WTC11 (cell line): ENCODE measurements around the gene RIN2. TPM values are rescaled to one million over a fixed set of nuclear protein-coding genes. Genes with fewer than 3 reads are reported as not detected.

ENCODE experiments used
- ATAC-seq: fragments of 200-7000 bp; cut with Tn5 transposase; 2 replicates; pipeline ENCODE4 v1.10.0; 2021; ENCODE audit warnings: mild to moderate bottlenecking, moderate library complexity
- CTCF ChIA-PET: fragments of 300-600 bp; sonication (Branson Sonifier 250); formaldehyde crosslinking; loops from one replicate; lab custom pipeline; 2021; ENCODE audit warnings: antibody characterized with exemption; lab: Charles Lee
- POLR2A ChIA-PET: fragments of 350-600 bp; sonication (Branson Sonifier 250); formaldehyde crosslinking; loops from one replicate; lab custom pipeline; 2021; ENCODE audit warnings: antibody characterized with exemption; lab: Charles Lee
- DNase-seq: peaks from one replicate; pipeline ENCODE4 v3.0.0; 2021; ENCODE audit warnings: low spot score
- H3K27ac Mint-ChIP-seq: 2 replicates; pipeline ENCODE4 v1.8.0; 2021; ENCODE audit warnings: mixed read lengths
- H3K27me3 Mint-ChIP-seq: 2 replicates; pipeline ENCODE4 v1.8.0; 2021; ENCODE audit warnings: low read depth, mild to moderate bottlenecking, moderate library complexity, mixed read lengths
- H3K36me3 Mint-ChIP-seq: 2 replicates; pipeline ENCODE4 v1.8.0; 2021; ENCODE audit warnings: mixed read lengths
- H3K4me1 Mint-ChIP-seq: 2 replicates; pipeline ENCODE4 v1.8.0; 2022; ENCODE audit warnings: mixed read lengths
- H3K4me3 Mint-ChIP-seq: 2 replicates; pipeline ENCODE4 v1.8.0; 2021; ENCODE audit warnings: mild to moderate bottlenecking, moderate library complexity, mixed read lengths
- H3K9me3 Mint-ChIP-seq: 2 replicates; pipeline ENCODE4 v1.8.0; 2021; ENCODE audit warnings: mixed read lengths
- CREM ChIP-seq: sonication (generic); formaldehyde crosslinking; IDR thresholded peaks from 2 replicates; pipeline ENCODE4 v1.8.1; 2022; ENCODE audit warnings: mild to moderate bottlenecking, missing genetic modification reagents, moderate library complexity
- E2F4 ChIP-seq: sonication (generic); formaldehyde crosslinking; IDR thresholded peaks from 2 replicates; pipeline ENCODE4 v1.8.1; 2022; ENCODE audit warnings: low read depth, mild to moderate bottlenecking, moderate library complexity, missing genetic modification reagents, borderline replicate concordance
- ERG ChIP-seq: fragments of 250-450 bp; sonication (Bioruptor Pico); IDR thresholded peaks from 2 replicates; pipeline ENCODE4 v1.8.0; 2021; ENCODE audit warnings: mild to moderate bottlenecking
- FOXP1 ChIP-seq: sonication (generic); formaldehyde crosslinking; IDR thresholded peaks from 2 replicates; pipeline ENCODE4 v1.8.0; 2022; ENCODE audit warnings: missing genetic modification reagents, mild to moderate bottlenecking, moderate library complexity, borderline replicate concordance
- GABPB1 ChIP-seq: sonication (generic); formaldehyde crosslinking; IDR thresholded peaks from 2 replicates; pipeline ENCODE4 v1.8.1; 2023; ENCODE audit warnings: mild to moderate bottlenecking, missing genetic modification reagents
- MYBL2 ChIP-seq: sonication (generic); formaldehyde crosslinking; IDR thresholded peaks from 2 replicates; pipeline ENCODE4 v1.8.1; 2023; ENCODE audit warnings: mild to moderate bottlenecking, moderate library complexity, missing genetic modification reagents
- NFE2L1 ChIP-seq: sonication (generic); formaldehyde crosslinking; IDR thresholded peaks from 2 replicates; pipeline ENCODE4 v1.8.1; 2023; ENCODE audit warnings: missing genetic modification reagents
- NFYB ChIP-seq: sonication (generic); formaldehyde crosslinking; conservative IDR thresholded peaks from 2 replicates; pipeline ENCODE4 v1.8.0; 2022; ENCODE audit warnings: low read depth, missing genetic modification reagents
- NR3C1 ChIP-seq: sonication (generic); formaldehyde crosslinking; conservative IDR thresholded peaks from 2 replicates; pipeline ENCODE4 v1.8.1; 2023; ENCODE audit warnings: low read depth, mild to moderate bottlenecking, missing genetic modification reagents
- PRRX2 ChIP-seq: fragments of 250-450 bp; sonication (Bioruptor Pico); IDR thresholded peaks from 2 replicates; pipeline ENCODE4 v1.8.0; 2021; ENCODE audit warnings: mild to moderate bottlenecking
- SMAD4 ChIP-seq: sonication (generic); formaldehyde crosslinking; IDR thresholded peaks from 2 replicates; pipeline ENCODE4 v1.8.0; 2022; ENCODE audit warnings: mild to moderate bottlenecking, missing genetic modification reagents
- USF1 ChIP-seq: sonication (generic); formaldehyde crosslinking; IDR thresholded peaks from 2 replicates; pipeline ENCODE4 v1.8.0; 2022; ENCODE audit warnings: mild to moderate bottlenecking, missing genetic modification reagents
- ZBTB21 ChIP-seq: sonication (generic); formaldehyde crosslinking; IDR thresholded peaks from 2 replicates; pipeline ENCODE4 v1.8.1; 2023; ENCODE audit warnings: mild to moderate bottlenecking, missing genetic modification reagents, borderline replicate concordance
- ZNF121 ChIP-seq: sonication (generic); formaldehyde crosslinking; IDR thresholded peaks from 2 replicates; pipeline ENCODE4 v1.8.0; 2023; ENCODE audit warnings: missing genetic modification reagents
- ZNF219 ChIP-seq: sonication (generic); formaldehyde crosslinking; IDR thresholded peaks from 2 replicates; pipeline ENCODE4 v1.8.0; 2023; ENCODE audit warnings: missing genetic modification reagents, mild to moderate bottlenecking, borderline replicate concordance
- ZNF317 ChIP-seq: sonication (generic); formaldehyde crosslinking; IDR thresholded peaks from 2 replicates; pipeline ENCODE4 v1.8.1; 2023; ENCODE audit warnings: low read depth, mild to moderate bottlenecking, moderate library complexity, missing genetic modification reagents, borderline replicate concordance
- total RNA-seq: library from RNA; stranded (reverse); gene quantifications from 3 replicates; pipeline ENCODE4 v1.2.3, GENCODE V29; 2021
- TF ChIP-seq, protein P1 (sequence below): sonication (generic); formaldehyde crosslinking; IDR thresholded peaks from 2 replicates; pipeline ENCODE4 v1.8.0; 2022; ENCODE audit warnings: missing genetic modification reagents
- TF ChIP-seq, protein P2 (sequence below): sonication (generic); formaldehyde crosslinking; conservative IDR thresholded peaks from 2 replicates; pipeline ENCODE4 v1.8.1; 2023; ENCODE audit warnings: mild to moderate bottlenecking, low read depth, missing genetic modification reagents, moderate library complexity
- TF ChIP-seq, protein P3 (sequence below): fragments of 250-450 bp; sonication (Bioruptor Pico); IDR thresholded peaks from 2 replicates; pipeline ENCODE4 v2.1.2; 2022; ENCODE audit warnings: mild to moderate bottlenecking, moderate library complexity

RIN2 gene
- total RNA-seq, 1 experiment from 2014 or later, result 4.3 TPM

DNA sequence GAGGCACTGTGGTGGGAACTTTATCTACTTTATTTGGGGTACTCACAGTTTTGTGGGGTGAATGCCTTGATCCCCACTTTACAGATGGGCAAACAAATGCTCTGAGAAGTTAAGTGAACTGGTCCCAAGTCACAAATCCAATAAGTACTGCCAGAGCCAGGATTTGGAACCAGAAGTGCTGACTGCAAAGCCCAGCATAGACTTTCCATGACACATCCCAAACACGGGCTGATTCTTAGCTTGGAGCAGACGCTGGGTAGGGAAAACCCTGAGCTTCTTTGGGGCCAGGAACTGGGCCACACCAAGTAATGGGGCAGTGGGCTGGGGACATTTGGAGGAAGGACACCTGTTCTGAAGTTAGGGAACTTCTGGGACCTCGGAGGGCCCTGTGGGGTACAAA is 20.3 kb downstream of the RIN2 start (continued):
- no peak for TF ChIP-seq NFE2L1
- TF ChIP-seq, all 79 proteins: peak for 0

- CTCF ChIA-PET, result interaction anchor here (1.1 to 1.6 kb wide), 2 partner anchors 10 to 87 kb away, joined by 3 to 6 read pairs; no protein-coding TSS in a partner anchor
- TF ChIP-seq, protein P1, sequence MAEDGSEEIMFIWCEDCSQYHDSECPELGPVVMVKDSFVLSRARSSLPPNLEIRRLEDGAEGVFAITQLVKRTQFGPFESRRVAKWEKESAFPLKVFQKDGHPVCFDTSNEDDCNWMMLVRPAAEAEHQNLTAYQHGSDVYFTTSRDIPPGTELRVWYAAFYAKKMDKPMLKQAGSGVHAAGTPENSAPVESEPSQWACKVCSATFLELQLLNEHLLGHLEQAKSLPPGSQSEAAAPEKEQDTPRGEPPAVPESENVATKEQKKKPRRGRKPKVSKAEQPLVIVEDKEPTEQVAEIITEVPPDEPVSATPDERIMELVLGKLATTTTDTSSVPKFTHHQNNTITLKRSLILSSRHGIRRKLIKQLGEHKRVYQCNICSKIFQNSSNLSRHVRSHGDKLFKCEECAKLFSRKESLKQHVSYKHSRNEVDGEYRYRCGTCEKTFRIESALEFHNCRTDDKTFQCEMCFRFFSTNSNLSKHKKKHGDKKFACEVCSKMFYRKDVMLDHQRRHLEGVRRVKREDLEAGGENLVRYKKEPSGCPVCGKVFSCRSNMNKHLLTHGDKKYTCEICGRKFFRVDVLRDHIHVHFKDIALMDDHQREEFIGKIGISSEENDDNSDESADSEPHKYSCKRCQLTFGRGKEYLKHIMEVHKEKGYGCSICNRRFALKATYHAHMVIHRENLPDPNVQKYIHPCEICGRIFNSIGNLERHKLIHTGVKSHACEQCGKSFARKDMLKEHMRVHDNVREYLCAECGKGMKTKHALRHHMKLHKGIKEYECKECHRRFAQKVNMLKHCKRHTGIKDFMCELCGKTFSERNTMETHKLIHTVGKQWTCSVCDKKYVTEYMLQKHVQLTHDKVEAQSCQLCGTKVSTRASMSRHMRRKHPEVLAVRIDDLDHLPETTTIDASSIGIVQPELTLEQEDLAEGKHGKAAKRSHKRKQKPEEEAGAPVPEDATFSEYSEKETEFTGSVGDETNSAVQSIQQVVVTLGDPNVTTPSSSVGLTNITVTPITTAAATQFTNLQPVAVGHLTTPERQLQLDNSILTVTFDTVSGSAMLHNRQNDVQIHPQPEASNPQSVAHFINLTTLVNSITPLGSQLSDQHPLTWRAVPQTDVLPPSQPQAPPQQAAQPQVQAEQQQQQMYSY (CRISPR knock-in tag), result no peak
- TF ChIP-seq ZNF121, result no peak
- no peak for TF ChIP-seq E2F4
- no peak for TF ChIP-seq MYBL2 (CRISPR knock-in tag)
- no peak for TF ChIP-seq USF1 (CRISPR knock-in tag)
- TF ChIP-seq NR3C1, result no peak
- no peak for TF ChIP-seq GABPB1 (CRISPR knock-in tag)
- no peak for TF ChIP-seq ERG (CRISPR knock-in tag)
- TF ChIP-seq ZBTB21 (CRISPR knock-in tag), result no peak
- TF ChIP-seq CREM (CRISPR knock-in tag), result no peak
- TF ChIP-seq SMAD4 (CRISPR knock-in tag), result no peak
- no peak for TF ChIP-seq FOXP1 (CRISPR knock-in tag)
- TF ChIP-seq, protein P2, sequence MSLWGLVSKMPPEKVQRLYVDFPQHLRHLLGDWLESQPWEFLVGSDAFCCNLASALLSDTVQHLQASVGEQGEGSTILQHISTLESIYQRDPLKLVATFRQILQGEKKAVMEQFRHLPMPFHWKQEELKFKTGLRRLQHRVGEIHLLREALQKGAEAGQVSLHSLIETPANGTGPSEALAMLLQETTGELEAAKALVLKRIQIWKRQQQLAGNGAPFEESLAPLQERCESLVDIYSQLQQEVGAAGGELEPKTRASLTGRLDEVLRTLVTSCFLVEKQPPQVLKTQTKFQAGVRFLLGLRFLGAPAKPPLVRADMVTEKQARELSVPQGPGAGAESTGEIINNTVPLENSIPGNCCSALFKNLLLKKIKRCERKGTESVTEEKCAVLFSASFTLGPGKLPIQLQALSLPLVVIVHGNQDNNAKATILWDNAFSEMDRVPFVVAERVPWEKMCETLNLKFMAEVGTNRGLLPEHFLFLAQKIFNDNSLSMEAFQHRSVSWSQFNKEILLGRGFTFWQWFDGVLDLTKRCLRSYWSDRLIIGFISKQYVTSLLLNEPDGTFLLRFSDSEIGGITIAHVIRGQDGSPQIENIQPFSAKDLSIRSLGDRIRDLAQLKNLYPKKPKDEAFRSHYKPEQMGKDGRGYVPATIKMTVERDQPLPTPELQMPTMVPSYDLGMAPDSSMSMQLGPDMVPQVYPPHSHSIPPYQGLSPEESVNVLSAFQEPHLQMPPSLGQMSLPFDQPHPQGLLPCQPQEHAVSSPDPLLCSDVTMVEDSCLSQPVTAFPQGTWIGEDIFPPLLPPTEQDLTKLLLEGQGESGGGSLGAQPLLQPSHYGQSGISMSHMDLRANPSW, result no peak
- TF ChIP-seq ZNF317, result no peak
- TF ChIP-seq, protein P3, sequence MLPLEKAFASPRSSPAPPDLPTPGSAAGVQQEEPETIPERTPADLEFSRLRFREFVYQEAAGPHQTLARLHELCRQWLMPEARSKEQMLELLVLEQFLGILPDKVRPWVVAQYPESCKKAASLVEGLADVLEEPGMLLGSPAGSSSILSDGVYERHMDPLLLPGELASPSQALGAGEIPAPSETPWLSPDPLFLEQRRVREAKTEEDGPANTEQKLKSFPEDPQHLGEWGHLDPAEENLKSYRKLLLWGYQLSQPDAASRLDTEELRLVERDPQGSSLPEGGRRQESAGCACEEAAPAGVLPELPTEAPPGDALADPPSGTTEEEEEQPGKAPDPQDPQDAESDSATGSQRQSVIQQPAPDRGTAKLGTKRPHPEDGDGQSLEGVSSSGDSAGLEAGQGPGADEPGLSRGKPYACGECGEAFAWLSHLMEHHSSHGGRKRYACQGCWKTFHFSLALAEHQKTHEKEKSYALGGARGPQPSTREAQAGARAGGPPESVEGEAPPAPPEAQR (CRISPR knock-in tag), result no peak
- TF ChIP-seq NFYB (CRISPR knock-in tag), result no peak
- no peak for TF ChIP-seq ZNF219 (CRISPR knock-in tag)
- no peak for TF ChIP-seq PRRX2
- TF ChIP-seq, all 79 proteins: peak for 0
- ATAC-seq (no peak), DNase-seq (no peak)
- no peak overlapping the region for H3K4me3 Mint-ChIP-seq
- H3K27ac Mint-ChIP-seq, result no peak overlapping the region
- H3K4me1 Mint-ChIP-seq, result peaks cover 26% of the 10 kb centered on the region
- no peaks in the 10 kb centered on the region for H3K36me3 Mint-ChIP-seq
- H3K9me3 Mint-ChIP-seq, result no peaks in the 10 kb centered on the region
- POLR2A ChIA-PET, result no interaction called here
- H3K27me3 Mint-ChIP-seq, result no peaks in the 10 kb centered on the region
Observed at GRCh38 chr20:19779634-19780033, 21.6 kb downstream of the RIN2 start.
